GM12865 (cell line): ENCODE measurements around the gene NTRK3.

Source experiments
- DNase-seq: peaks from one replicate; pipeline ENCODE4 v3.0.0; 2010; ENCODE audit warnings: low read depth
- H3K4me3 ChIP-seq: 2 replicates; pipeline ENCODE4 v1.5.1; 2011; ENCODE audit warnings: mild to moderate bottlenecking, low read depth, low read length, control low read depth
- CTCF ChIP-seq: IDR thresholded peaks from 2 replicates; pipeline ENCODE4 v1.5.1; 2011; ENCODE audit warnings: low read length, control low read depth, low read depth, inconsistent platforms; ENCODE audit not compliant: insufficient read depth; ENCODE audit errors: missing control alignments

Gene NTRK3

GRCh38 chr15:88048237-88048636 lies 208.3 kb downstream of the NTRK3 start:
- DNase-seq, result no peak
- no peak for TF ChIP-seq CTCF

GRCh38 chr15:88046576-88047129 lies 209.9 kb downstream of the NTRK3 start:
- no peak for TF ChIP-seq CTCF
- no peak overlapping the region for H3K4me3 ChIP-seq

More at GRCh38 chr15:88048237-88048636, 208.3 kb downstream of the NTRK3 start:
- no peak overlapping the region for H3K4me3 ChIP-seq

DNA sequence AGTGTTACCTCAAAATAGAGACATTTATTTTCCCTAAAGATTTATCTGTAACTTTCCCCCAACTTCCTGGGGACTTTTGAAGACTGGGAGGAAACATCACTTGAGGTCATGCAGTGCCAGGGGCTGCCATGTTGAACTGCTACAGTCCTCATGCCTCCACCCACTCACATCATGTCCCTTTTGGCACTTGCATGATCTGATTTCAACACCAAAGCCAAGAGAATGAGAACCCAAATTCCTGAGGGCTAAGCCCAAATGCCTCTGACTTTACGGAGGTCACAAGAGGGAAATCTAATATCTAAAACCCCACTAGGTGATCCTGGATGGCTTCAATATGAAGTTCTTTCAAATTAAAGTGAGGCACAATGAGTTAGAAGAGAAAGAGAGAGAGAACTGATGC lies 213.1 kb downstream of the NTRK3 start:
- no peak for TF ChIP-seq CTCF
- no peak overlapping the region for H3K4me3 ChIP-seq
- DNase-seq, result no peak

More at GRCh38 chr15:88046576-88047129, 209.9 kb downstream of the NTRK3 start:
- DNase-seq, result no peak

GRCh38 chr15:88042047-88042446 lies 214.5 kb downstream of the NTRK3 start:
- H3K4me3 ChIP-seq, result no peak overlapping the region
- TF ChIP-seq CTCF, result no peak
- DNase-seq, result no peak

DNA sequence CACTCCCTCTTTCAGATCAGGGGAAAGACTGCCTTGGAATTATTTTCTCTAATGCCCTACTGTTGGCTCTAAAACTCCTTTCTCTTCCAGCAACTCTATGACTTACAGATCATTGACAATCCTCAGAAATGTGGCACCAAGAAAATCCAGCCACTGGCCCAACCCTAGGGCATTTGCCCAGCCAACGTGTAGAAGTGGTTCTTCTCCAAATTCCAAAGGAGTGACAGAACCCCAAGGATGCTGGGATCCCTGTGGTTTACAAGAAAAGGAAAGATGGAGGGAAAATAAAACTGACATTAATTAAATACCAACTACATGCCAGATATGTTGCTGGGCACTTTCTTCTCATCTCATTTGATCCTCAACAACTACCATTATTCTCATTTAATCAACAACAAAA lies 216.0 kb downstream of the NTRK3 start:
- no peak overlapping the region for H3K4me3 ChIP-seq
- no peak for DNase-seq
- no peak for TF ChIP-seq CTCF

- DNase-seq, result no peak
- no peak for TF ChIP-seq CTCF
- H3K4me3 ChIP-seq, result no peak overlapping the region
These were observed 218.3 kb downstream of the NTRK3 start for GRCh38 chr15:88038261-88038660.

- no peak overlapping the region for H3K4me3 ChIP-seq
- no peak for TF ChIP-seq CTCF
- no peak for DNase-seq
These were observed 220.2 kb downstream of the NTRK3 start for GRCh38 chr15:88036154-88036839.
